MM.1S (cell line): Measurements from ENCODE around the gene C14orf93.

Source experiments
- DNase-seq: peaks from one replicate; pipeline ENCODE4 v3.0.0-alpha.2; 2015
- H2AFZ ChIP-seq: fragments of 300-600 bp; sonication (generic); 2 replicates; pipeline ENCODE4 v1.6.0; 2016; ENCODE audit warnings: antibody characterized with exemption, low read length
- H3F3A ChIP-seq: fragments of 300-600 bp; sonication (generic); 2 replicates; pipeline ENCODE4 v1.6.1; 2016; ENCODE audit warnings: mild to moderate bottlenecking, antibody characterized with exemption, low read length, moderate library complexity, mixed read lengths; ENCODE audit not compliant: insufficient read depth
- H3K27ac ChIP-seq: fragments of 300-600 bp; sonication (generic); 2 replicates; pipeline ENCODE4 v1.5.1; 2016; ENCODE audit warnings: mild to moderate bottlenecking, low read length
- H3K27me3 ChIP-seq: fragments of 300-600 bp; sonication (generic); replicated peaks from 2 replicates; pipeline ENCODE4 v1.6.0; 2016; ENCODE audit warnings: low read length; ENCODE audit not compliant: insufficient read depth
- H3K36me3 ChIP-seq: fragments of 300-600 bp; sonication (generic); replicated peaks from 2 replicates; pipeline ENCODE4 v1.6.1; 2016; ENCODE audit warnings: mild to moderate bottlenecking, low read length, mixed read lengths; ENCODE audit not compliant: insufficient read depth
- H3K4me1 ChIP-seq: fragments of 300-600 bp; sonication (generic); 2 replicates; pipeline ENCODE4 v1.6.1; 2016; ENCODE audit warnings: low read length, mixed read lengths
- H3K4me2 ChIP-seq: fragments of 300-600 bp; sonication (generic); 2 replicates; pipeline ENCODE4 v1.6.0; 2016; ENCODE audit warnings: low read depth, low read length
- H3K4me3 ChIP-seq: fragments of 300-600 bp; sonication (generic); 2 replicates; pipeline ENCODE4 v1.5.1; 2016; ENCODE audit warnings: low read length, mixed read lengths
- H3K79me2 ChIP-seq: fragments of 300-600 bp; sonication (generic); 2 replicates; pipeline ENCODE4 v1.6.1; 2016; ENCODE audit warnings: mixed run types, low read length, mixed read lengths
- H3K9ac ChIP-seq: fragments of 300-600 bp; sonication (generic); 2 replicates; pipeline ENCODE4 v1.6.1; 2016; ENCODE audit warnings: low read length, mixed read lengths
- H3K9me2 ChIP-seq: fragments of 300-600 bp; sonication (generic); replicated peaks from 2 replicates; pipeline ENCODE4 v1.6.1; 2016; ENCODE audit warnings: mild to moderate bottlenecking, low read length, mixed read lengths; ENCODE audit not compliant: insufficient read depth
- H3K9me3 ChIP-seq: fragments of 300-600 bp; sonication (generic); replicated peaks from 2 replicates; pipeline ENCODE4 v1.6.1; 2016; ENCODE audit warnings: mild to moderate bottlenecking, low read length, mixed read lengths; ENCODE audit not compliant: insufficient read depth
- H4K20me1 ChIP-seq: fragments of 300-600 bp; sonication (generic); 2 replicates; pipeline ENCODE4 v1.6.1; 2016; ENCODE audit warnings: mild to moderate bottlenecking, low read length, moderate library complexity, mixed read lengths; ENCODE audit not compliant: insufficient read depth
- EZH2 ChIP-seq: fragments of 300-600 bp; sonication (generic); optimal IDR thresholded peaks from 2 replicates; pipeline ENCODE3; 2017; ENCODE audit warnings: low read depth, mild to moderate bottlenecking, antibody characterized with exemption, low read length, mixed read lengths
- EZH2phosphoT487 ChIP-seq: fragments of 300-600 bp; sonication (generic); IDR thresholded peaks from 2 replicates; pipeline ENCODE4 v1.6.1; 2018; ENCODE audit warnings: antibody characterized with exemption, low read length
- TF ChIP-seq, protein P1 (sequence below): fragments of 300-600 bp; sonication (generic); IDR thresholded peaks from 2 replicates; pipeline ENCODE4 v1.5.1; 2016; ENCODE audit warnings: antibody characterized with exemption, low read length, mixed read lengths

C14orf93 gene

DNA sequence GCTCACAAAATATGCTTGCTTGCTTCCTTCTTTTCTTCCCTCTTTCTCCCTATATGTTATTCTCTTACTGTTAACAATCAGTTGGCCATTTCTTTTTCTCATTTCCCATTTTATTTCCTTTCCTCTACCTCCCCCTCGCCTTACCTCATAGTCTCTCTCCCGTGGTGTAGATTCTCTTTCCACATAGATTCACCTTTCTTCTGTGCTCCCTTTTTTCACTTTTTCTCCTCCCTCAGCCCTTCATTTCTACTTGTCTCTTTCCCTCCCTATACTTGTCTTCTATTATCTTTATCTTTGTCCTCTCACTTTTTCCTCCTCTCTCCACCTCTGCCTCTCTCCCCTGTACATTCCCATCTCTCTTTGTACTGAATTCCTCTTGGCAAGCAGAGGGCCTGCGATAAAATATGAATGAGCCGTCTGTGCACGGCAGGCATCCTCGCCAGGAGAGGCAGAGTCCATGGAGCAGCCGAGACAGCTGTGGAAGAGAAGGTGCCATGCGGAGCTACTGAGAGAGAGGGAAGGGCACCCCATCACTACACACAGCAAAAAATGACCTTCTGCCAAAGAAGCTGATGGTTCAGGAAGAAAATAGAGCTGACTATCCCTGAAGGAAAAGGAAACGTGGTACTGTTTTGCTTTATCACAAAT is 12.1 kb downstream of the C14orf93 start:
- Histone ChIP-seq H3K4me1 (no peaks in the 10 kb centered on the region), H3K9ac (no peak overlapping the region), H3K27ac (no peak overlapping the region), H3K4me2 (no peak overlapping the region), H3K36me3 (no peaks in the 10 kb centered on the region), H3K27me3 (no peaks in the 10 kb centered on the region), H4K20me1 (no peaks in the 10 kb centered on the region), H3F3A (no peaks in the 10 kb centered on the region), H3K9me3 (no peaks in the 10 kb centered on the region), H3K79me2 (no peaks in the 10 kb centered on the region), H2AFZ (no peak overlapping the region), H3K4me3 (no peak overlapping the region), H3K9me2 (no peaks in the 10 kb centered on the region)
- TF ChIP-seq EZH2 (no peak), EZH2phosphoT487 (no peak)
- TF ChIP-seq, protein P1, sequence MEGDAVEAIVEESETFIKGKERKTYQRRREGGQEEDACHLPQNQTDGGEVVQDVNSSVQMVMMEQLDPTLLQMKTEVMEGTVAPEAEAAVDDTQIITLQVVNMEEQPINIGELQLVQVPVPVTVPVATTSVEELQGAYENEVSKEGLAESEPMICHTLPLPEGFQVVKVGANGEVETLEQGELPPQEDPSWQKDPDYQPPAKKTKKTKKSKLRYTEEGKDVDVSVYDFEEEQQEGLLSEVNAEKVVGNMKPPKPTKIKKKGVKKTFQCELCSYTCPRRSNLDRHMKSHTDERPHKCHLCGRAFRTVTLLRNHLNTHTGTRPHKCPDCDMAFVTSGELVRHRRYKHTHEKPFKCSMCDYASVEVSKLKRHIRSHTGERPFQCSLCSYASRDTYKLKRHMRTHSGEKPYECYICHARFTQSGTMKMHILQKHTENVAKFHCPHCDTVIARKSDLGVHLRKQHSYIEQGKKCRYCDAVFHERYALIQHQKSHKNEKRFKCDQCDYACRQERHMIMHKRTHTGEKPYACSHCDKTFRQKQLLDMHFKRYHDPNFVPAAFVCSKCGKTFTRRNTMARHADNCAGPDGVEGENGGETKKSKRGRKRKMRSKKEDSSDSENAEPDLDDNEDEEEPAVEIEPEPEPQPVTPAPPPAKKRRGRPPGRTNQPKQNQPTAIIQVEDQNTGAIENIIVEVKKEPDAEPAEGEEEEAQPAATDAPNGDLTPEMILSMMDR, result no peak
- DNase-seq, result no peak

DNA sequence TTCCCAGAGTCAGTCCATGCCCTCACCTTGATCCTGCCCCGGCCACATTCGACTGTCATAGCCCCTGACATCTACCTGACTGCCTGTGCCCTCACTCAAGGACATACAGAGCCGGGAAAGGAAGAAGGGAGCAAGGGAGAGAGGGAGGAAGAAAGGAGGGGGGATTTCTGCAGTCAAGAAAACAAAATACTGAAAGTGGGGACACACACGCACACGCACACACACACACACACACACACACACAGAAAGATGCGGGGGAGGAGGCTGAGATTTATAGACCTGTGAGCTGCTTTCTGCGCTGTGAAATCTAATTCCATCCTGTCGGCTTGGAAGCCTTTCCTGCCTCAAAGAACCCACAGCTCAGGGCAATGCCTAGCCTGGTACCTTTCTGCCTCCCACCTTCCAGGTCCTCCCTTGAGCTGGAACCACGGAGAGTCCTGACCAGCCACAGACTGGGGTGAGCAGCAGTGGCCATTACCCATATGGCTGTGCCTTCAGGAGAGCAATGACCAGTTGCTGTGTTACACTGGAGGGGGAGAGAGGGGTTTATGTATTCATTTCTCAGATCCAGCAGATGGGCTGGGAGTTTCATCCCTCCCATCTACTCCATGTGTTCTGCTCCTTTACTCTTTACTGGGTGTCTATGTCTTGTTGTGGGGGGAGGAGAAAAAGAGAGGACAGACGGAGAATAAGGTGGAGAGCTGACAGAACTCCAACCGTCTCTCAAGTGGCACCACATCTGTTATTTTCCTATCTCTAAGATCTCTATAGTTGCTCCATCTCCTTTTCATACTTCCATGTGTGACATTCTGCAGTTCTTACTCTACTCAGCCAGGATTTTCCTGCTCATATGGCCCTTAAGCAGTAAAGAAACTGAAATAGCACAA is 12.9 kb downstream of the C14orf93 start:
- Histone ChIP-seq H3K36me3 (no peaks in the 10 kb centered on the region), H3K4me3 (no peak overlapping the region), H3K27me3 (no peaks in the 10 kb centered on the region), H3K27ac (no peak overlapping the region), H3K9ac (no peak overlapping the region), H3K4me1 (no peaks in the 10 kb centered on the region), H2AFZ (no peak overlapping the region), H3K9me2 (no peaks in the 10 kb centered on the region), H4K20me1 (no peaks in the 10 kb centered on the region), H3F3A (no peaks in the 10 kb centered on the region), H3K79me2 (no peaks in the 10 kb centered on the region), H3K4me2 (no peak overlapping the region), H3K9me3 (no peaks in the 10 kb centered on the region)
- TF ChIP-seq EZH2 (no peak), EZH2phosphoT487 (no peak)
- TF ChIP-seq, protein P1, result no peak
- no peak for DNase-seq

DNA sequence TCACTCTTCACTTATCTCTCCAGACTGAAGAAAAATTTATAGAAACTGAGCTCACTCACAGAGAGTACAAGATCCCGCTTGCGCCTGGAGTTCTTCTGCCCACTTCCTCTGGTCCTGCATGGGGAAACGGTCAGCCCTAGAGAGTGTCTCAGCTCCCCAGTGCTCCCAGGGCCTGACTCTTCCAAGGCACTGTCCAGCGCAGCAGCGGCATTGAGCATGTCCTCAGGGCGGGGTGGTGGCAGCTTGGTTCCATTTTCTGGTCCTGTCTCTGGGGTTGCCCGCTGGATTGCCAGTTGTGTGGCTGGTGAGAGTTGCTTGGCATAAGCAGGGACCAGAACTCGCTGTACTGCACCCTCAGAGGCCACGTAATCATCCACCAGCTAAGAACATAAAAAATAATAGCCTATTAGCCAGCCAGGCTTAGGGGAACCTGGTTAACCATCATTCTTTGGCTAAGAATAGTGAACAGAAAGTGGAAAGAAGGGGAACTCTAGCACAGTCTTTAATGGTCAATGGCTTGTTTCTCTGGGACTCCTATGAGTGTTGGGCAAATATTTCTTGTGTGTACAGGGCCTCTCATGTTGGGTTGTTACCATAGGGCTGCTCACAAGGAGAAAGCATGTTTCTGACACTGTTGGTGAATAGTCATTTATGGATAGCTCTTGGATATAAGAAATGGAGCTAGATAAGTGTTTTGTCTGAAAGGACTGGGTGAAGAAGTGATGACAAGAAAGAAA is 13.9 kb downstream of the C14orf93 start:
- H3K27ac ChIP-seq, result no peak overlapping the region
- H3K36me3 ChIP-seq, result no peaks in the 10 kb centered on the region

More for the DNA sequence above, 13.9 kb downstream of the C14orf93 start:
- H3K27me3 ChIP-seq, result no peaks in the 10 kb centered on the region
- TF ChIP-seq, protein P1, result no peak
- no peak for TF ChIP-seq EZH2
- no peak for TF ChIP-seq EZH2phosphoT487
- H3K9me3 ChIP-seq, result no peaks in the 10 kb centered on the region
- no peak for DNase-seq
- no peaks in the 10 kb centered on the region for H4K20me1 ChIP-seq
- no peak overlapping the region for H3K9ac ChIP-seq
- H3F3A ChIP-seq, result no peaks in the 10 kb centered on the region
- no peak overlapping the region for H3K4me2 ChIP-seq
- no peaks in the 10 kb centered on the region for H3K79me2 ChIP-seq
- H3K9me2 ChIP-seq, result no peaks in the 10 kb centered on the region
- no peaks in the 10 kb centered on the region for H3K4me1 ChIP-seq
- no peak overlapping the region for H3K4me3 ChIP-seq
- H2AFZ ChIP-seq, result no peak overlapping the region
